GM13976 (cell line): ENCODE data around the gene SPOCK1.

Experiments used
- DNase-seq: peaks from one replicate; pipeline ENCODE4 v3.0.0; 2012; ENCODE audit warnings: low spot score
- CTCF ChIP-seq: IDR thresholded peaks from 2 replicates; pipeline ENCODE4 v1.5.1; 2012; ENCODE audit warnings: borderline replicate concordance, mild to moderate bottlenecking; ENCODE audit not compliant: insufficient read depth; ENCODE audit errors: extremely low read depth, missing control alignments, control extremely low read depth
- in situ Hi-C: fragments of 300-500 bp; cut with MboI; formaldehyde crosslinking; loops from one replicate; pipeline ENCODE4 v1.12.0; 2022; ENCODE audit warnings: low sequenced_read_pairs, mixed read lengths, inconsistent platforms; ENCODE audit not compliant: unreplicated experiment

The SPOCK1 gene

GRCh38 chr5:137024044-137024443 is 475.1 kb downstream of the SPOCK1 start:
- DNase-seq, result no peak
- in situ Hi-C loops, result no loop called here
- TF ChIP-seq CTCF, result no peak

GRCh38 chr5:137023371-137023770 is 475.8 kb downstream of the SPOCK1 start:
- no peak for DNase-seq
- no peak for TF ChIP-seq CTCF
- in situ Hi-C loops, result no loop called here

GRCh38 chr5:137022725-137023124 is 476.4 kb downstream of the SPOCK1 start:
- no peak for TF ChIP-seq CTCF
- in situ Hi-C loops, result no loop called here
- DNase-seq, result no peak

GRCh38 chr5:137022043-137022442 is 477.1 kb downstream of the SPOCK1 start:
- in situ Hi-C loops, result no loop called here
- no peak for TF ChIP-seq CTCF
- no peak for DNase-seq

GRCh38 chr5:137019229-137019628 is 479.9 kb downstream of the SPOCK1 start:
- in situ Hi-C loops, result no loop called here
- no peak for TF ChIP-seq CTCF
- DNase-seq, result no peak

GRCh38 chr5:137016783-137017324 is 482.3 kb downstream of the SPOCK1 start:
- in situ Hi-C loops, result no loop called here
- no peak for DNase-seq
- no peak for TF ChIP-seq CTCF
